OCI-LY1 (cell line): ENCODE results near the gene GNG13.

Experiments
- CTCF ChIP-seq: fragments of 200-600 bp; sonication (generic), shearing (Covaris generic); IDR thresholded peaks from 2 replicates; pipeline ENCODE4 v1.5.1; 2017; ENCODE audit warnings: mild to moderate bottlenecking, antibody characterized with exemption, low read length, moderate library complexity, mixed read lengths
- EZH2 ChIP-seq: fragments of 200-600 bp; sonication (generic), shearing (Covaris generic); IDR thresholded peaks from 2 replicates; pipeline ENCODE4 v1.8.0; 2017; ENCODE audit warnings: borderline replicate concordance, mixed run types, mild to moderate bottlenecking, antibody characterized with exemption, low read length, moderate library complexity, mixed read lengths

GRCh38 chr16:825341-826061 lies 25.0 kb upstream of the GNG13 start:
- TF ChIP-seq CTCF: no peak
- TF ChIP-seq EZH2: no peak
